ENCODE data around the gene GNAS.
"Not testable (repeated sequence)": the region's sequence is repeated elsewhere in the genome, so short reads cannot be mapped to it uniquely, and the experiment has no call there.

The GNAS gene

GRCh38 chr20:58828804-58829203 lies 23.7 kb upstream of the GNAS start:
- DNase-seq: not testable (repeated sequence)

DNA sequence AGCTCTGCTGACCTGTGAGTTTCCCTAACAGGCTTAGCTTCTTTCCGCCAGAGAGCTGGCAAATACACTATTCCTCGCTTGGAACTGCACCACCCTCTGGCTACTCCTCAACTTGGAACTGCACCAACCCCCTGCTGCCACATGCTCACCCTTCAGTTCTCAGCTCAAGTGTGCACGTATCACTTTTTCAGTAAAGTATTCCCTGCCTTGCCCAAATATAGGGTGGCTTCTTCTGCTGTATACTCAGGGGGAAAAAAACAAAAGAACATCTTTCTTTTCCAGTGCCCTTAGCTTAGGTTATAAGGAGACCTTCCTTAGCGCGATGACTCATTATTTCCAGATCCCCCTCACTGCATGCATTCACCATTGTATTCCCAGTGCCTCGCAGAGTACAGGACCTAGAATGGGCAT lies 23.0 kb upstream of the GNAS start:
- DNase-seq: no peak

- no peak for DNase-seq
Measured at GRCh38 chr20:58832457-58832856, 20.1 kb upstream of the GNAS start.

- no peak for DNase-seq
Measured at GRCh38 chr20:58833921-58834320, 18.6 kb upstream of the GNAS start.

DNA sequence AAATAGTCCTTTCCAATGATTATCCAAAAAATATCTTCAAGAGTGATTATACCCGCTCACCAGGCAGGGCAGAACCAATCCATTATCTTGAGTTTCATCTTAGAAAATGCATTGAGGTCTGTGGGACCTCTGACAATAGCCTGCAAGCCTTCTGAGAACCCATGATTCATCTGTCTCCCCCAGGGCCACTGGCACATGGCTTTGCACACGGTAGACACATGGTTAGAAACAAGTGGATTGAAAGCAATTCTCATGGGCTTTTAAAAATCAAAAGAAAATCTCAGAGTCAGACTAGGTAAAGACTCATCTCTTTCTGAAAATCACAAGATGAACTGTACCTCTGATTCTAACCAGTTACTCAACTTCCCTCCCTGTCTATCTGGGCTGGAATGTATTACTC lies 17.3 kb upstream of the GNAS start:
- no peak for DNase-seq

GRCh38 chr20:58836616-58837204 lies 15.8 kb upstream of the GNAS start:
- no peak for DNase-seq

DNA sequence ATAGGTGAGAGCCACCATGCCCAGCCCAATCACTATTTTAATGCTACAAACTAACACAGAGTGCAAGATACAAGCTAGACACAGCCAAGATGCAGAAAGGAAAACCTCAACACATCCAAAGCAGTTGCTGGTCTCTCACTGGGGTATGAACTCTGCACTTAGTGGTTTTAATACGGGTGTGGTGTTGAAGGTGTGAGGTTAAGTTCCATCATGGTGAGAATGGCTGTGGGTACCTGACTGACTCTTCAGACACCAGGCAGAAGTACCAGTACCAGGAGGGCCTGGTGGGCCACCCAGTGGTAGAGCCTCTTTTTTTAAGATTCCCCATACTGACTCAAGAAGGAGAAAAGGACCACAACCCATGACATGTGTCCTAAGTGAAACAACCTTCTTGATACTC lies 14.8 kb upstream of the GNAS start:
- DNase-seq: no peak

DNA sequence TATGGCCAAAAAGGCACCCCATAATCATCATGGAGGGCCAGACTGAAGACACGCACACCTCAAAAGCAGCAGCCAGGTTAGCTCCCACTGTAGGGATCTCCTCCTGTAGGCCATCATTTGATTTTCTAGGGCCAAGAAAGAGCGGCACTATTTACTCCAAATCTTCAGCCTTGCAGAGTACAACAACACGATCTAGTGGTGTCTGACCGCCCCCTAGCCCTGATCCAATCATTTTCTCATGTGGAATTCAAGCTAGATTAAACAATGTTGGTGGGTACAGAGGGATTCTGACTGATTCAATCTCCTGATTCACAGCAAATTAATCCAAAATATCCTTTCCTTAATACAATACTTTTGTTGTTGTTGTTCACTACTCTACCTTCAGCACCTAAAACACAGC lies 14.3 kb upstream of the GNAS start:
- no peak for DNase-seq

DNA sequence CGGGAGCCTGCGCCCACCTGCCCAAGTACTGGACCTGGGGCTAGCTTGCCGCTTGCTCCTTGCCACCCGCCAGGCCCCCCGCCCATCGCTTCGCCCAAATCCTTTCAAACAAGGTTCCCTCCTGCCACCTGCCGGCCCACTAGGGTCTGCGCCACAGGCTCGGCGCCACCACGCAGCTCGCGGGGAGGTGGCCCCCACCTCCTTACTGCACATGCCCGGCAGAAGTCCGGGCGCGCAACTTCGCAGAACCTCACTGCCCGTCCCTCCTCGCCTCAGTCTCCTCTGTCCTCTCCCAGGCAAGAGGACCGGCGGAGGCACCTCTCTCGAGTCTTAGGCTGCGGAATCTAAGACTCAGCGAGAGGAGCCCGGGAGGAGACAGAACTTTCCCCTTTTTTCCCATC lies 13.0 kb upstream of the GNAS start:
- no peak for DNase-seq

GRCh38 chr20:58839991-58840747 lies 12.3 kb upstream of the GNAS start:
- DNase-seq: no peak

- no peak for DNase-seq
Measured at GRCh38 chr20:58840816-58841538, 11.5 kb upstream of the GNAS start.

GRCh38 chr20:58841539-58842264 lies 10.8 kb upstream of the GNAS start:
- DNase-seq: no peak

DNA sequence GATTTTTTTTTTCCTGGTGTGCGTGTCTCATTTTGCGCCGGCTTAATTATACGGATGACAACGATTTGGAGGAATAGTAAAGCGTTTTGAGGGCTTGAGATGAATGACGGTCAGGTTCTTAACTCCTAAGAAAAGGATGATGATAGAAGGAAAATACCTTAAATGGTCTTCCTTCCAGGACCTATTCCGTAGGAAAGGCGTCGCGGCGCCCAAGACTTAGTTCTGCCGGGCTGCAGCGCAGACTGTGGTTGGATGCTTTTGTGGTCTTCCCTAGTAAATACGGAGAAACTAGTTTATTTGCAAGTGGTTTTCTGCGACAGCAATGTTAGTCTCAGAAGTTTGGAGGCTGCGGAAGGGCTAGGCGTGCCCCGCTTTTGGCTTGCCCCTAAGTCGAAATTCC lies 10.2 kb upstream of the GNAS start:
- DNase-seq: no peak

DNA sequence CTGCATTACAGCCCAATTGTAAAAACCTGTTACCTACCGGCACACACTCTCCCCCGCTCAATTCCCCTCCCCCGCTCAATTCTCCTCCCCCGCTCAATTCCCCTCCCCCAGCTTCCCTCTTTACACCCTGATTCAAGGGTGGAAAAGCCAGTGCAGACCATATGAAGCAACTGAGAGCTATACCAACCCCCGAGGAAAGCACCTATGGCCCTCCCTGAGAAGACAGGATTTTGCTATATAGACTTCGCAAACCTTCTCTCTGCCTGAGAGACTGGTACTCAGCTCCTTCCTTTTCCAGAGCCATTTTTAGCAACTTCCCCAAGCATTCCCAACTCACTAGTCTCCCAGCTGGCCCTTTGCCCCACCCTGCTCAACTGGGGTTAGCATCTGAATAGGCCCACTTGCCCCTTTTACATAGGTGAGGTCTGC lies 9.4 kb upstream of the GNAS start:
- no peak for DNase-seq

DNA sequence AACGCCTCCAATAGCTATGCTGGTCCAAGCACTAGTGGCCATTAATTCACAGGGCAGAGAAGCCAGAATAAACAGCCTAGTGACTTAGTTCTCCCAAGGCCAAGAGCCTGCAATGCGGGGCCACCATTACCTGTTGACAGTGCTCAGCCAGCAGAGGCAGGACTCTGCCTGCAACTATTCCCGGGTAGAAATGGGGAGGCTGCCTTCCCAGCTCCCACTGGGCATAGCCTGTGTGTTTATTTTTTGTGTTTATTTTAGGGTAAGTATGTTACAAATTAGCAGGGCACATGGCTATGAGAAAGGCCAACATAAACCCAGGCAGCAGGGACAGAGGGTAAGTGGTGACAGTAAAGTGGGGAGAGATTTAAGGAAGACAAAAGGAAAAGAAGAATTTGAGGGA lies 6.8 kb upstream of the GNAS start:
- DNase-seq: no peak

DNA sequence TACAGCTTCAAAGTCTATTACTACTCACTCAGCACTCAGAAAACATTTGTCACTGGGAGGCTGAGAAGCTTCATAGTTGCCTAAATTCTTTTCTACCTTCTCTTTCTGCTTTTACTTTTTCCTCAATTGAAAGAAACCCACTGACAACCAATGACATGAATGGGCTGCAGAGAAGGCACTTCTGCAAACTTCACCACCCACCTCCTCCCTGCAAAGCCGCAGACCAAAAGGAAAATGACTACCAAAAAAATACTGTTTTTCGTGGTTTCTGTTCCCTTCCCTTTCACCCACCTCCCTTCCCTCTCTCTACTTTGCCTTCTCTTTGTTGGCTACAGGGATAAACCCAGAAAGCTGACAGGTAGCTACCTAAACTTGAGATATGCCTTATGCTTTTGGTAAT lies 5.1 kb upstream of the GNAS start:
- no peak for DNase-seq

DNA sequence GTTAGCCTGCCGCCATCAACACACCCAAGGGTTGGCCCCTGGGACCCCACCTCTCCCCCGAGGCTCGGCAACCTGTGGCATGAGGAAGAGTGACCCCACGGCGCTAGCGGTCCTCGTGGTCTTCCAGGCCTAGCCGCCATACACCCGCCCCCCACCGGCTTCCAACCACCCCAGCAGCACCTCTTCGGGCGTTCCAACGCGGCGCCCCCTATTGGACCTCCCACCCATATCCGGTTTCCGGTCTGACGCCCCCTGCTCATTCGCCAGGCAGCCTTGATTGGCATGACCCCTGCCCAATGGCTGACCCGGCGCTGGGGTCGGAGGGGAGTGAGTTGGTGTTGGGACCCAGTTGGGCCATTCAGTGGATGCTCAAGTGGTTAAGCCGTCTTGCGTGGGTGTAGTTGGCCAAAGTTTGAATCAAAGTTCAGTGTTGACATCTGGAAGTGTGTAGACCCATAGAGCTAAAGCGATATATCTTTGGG lies 1.8 kb upstream of the GNAS start, which contains the start of gene GNAS-AS1:
TSS of gene GNAS-AS1 (minus strand) at position 210 of the 482 bp plus-strand sequence.
- no peak for DNase-seq

GRCh38 chr20:58851221-58851968 lies 1.1 kb upstream of the GNAS start:
- DNase-seq: no peak

GRCh38 chr20:58851969-58852458 lies 502 bp upstream of the GNAS start:
- DNase-seq: no peak

DNA sequence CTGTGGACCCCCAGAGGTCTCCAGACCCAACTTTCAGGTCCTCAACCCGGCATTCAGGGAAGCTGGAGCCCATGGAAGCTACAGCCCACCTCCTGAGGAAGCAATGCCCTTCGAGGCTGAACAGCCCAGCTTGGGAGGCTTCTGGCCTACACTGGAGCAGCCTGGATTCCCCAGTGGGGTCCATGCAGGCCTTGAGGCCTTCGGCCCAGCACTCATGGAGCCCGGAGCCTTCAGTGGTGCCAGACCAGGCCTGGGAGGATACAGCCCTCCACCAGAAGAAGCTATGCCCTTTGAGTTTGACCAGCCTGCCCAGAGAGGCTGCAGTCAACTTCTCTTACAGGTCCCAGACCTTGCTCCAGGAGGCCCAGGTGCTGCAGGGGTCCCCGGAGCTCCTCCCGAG lies 950 bp downstream of the GNAS start:
- DNase-seq: no peak

DNA sequence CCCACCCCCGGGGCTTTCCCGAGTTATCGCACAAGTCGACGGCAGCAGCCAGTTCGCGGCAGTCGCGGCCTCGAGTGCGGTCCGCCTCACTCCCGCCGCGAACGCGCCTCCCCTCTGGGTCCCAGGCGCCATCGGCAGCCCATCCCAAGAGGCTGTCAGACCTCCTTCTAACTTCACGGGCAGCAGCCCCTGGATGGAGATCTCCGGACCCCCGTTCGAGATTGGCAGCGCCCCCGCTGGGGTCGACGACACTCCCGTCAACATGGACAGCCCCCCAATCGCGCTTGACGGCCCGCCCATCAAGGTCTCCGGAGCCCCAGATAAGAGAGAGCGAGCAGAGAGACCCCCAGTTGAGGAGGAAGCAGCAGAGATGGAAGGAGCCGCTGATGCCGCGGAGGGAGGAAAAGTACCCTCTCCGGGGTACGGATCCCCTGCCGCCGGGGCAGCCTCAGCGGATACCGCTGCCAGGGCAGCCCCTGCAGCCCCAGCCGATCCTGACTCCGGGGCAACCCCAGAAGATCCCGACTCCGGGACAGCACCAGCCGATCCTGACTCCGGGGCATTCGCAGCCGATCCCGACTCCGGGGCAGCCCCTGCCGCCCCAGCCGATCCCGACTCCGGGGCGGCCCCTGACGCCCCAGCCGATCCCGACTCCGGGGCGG lies 1.6 kb downstream of the GNAS start:
- DNase-seq: no peak

Data from KG1 (cell line).